Kidney (tissue), 14 donors: ENCODE data around the gene IQSEC1. TPM values are rescaled to one million over a fixed set of nuclear protein-coding genes. Genes with fewer than 3 reads are reported as not detected.

Experiments used
- DNase-seq, 5 donors: peaks; one replicate each; pipeline ENCODE4 v3.0.0-alpha.2; 2013 to 2020
- FAIRE-seq: peaks from 2 replicates; lab custom pipeline; 2012; peaks lifted over from hg19 to GRCh38; lab: Jason Lieb, UNC
- H3K27ac ChIP-seq, 2 donors: one replicate each; pipeline ENCODE4 v1.7.0; 2013; ENCODE audit warnings: low read depth in 2 of 2, low read length in 2 of 2, inconsistent platforms in 1 of 2
- H3K27me3 ChIP-seq: one replicate; pipeline ENCODE4 v1.7.1; 2013; ENCODE audit warnings: low read length, inconsistent platforms; ENCODE audit not compliant: control insufficient read depth, insufficient read depth
- H3K36me3 ChIP-seq, 3 donors: one replicate each; pipeline versions ENCODE4 v1.7.0 to v1.7.1; 2013; ENCODE audit warnings: low read length in 3 of 3, control low read depth in 1 of 3, inconsistent platforms in 1 of 3; ENCODE audit not compliant: insufficient read depth in 3 of 3, control insufficient read depth in 2 of 3
- H3K4me1 ChIP-seq, 3 donors: one replicate each; pipeline versions ENCODE4 v1.7.0 to v1.7.1; 2013; ENCODE audit warnings: low read length in 3 of 3, inconsistent platforms in 1 of 3, low read depth in 1 of 3; ENCODE audit not compliant: control insufficient read depth in 2 of 3, insufficient read depth in 2 of 3
- H3K4me3 ChIP-seq, 3 donors: one replicate each; pipeline versions ENCODE4 v1.7.0 to v1.8.1; 2013; ENCODE audit warnings: low read length in 3 of 3, control low read depth in 1 of 3, inconsistent platforms in 1 of 3
- H3K9ac ChIP-seq, 3 donors: one replicate each; pipeline versions ENCODE4 v1.7.0 to v1.7.1; 2013; ENCODE audit warnings: low read length in 3 of 3, control low read depth in 1 of 3, inconsistent platforms in 1 of 3
- H3K9me3 ChIP-seq, 3 donors: one replicate each; pipeline versions ENCODE4 v1.7.0 to v1.7.1; 2013; ENCODE audit warnings: low read length in 3 of 3, control low read depth in 1 of 3, inconsistent platforms in 1 of 3; ENCODE audit not compliant: control insufficient read depth in 2 of 3, insufficient read depth in 1 of 3
- intact Hi-C: fragments of 100-400 bp; cut with DNase I; formaldehyde crosslinking; loops from one replicate; pipeline ENCODE4 v1.11.1; 2022
- polyA plus RNA-seq: library from polyadenylated mRNA; stranded (reverse); fragments of 350-450 nt; fragmentation: Illumina TruSeq; extraction: RNeasy Lipid Tissue Mini Kit (QIAGEN cat#74804); gene quantifications from one replicate; pipeline ENCODE4 v1.2.3, GENCODE V29; 2014; ENCODE audit warnings: low read depth, low replicate concordance; ENCODE audit not compliant: insufficient read depth
- total RNA-seq: library from RNA; stranded (reverse); fragmentation: NEBNext Ultra II Directional; extraction: Animal tissue kit (Norgen Biotek cat#: 25700); gene quantifications from one replicate; pipeline ENCODE4 v1.2.1, GENCODE V29; 2021
- TF ChIP-seq, protein P1 (sequence below): IDR thresholded peaks from 3 replicates; pipeline ENCODE4 v1.5.1; 2012; ENCODE audit warnings: mild to moderate bottlenecking, moderate library complexity, borderline replicate concordance; ENCODE audit not compliant: insufficient read depth; ENCODE audit errors: extremely low read depth
- donor health status: control.
- donor health status: control.
- donor health status: control.
- donor health status: control.
- donor health status: control.
- donor health status: DM: yes; HTN: yes; CAD: no.
- donor health status: Normal renal cell carcinoma (clear cell type).

IQSEC1 gene
- total and polyA plus RNA-seq, 2 donors from 2014 or later: 15.1 to 45.7 TPM

DNA sequence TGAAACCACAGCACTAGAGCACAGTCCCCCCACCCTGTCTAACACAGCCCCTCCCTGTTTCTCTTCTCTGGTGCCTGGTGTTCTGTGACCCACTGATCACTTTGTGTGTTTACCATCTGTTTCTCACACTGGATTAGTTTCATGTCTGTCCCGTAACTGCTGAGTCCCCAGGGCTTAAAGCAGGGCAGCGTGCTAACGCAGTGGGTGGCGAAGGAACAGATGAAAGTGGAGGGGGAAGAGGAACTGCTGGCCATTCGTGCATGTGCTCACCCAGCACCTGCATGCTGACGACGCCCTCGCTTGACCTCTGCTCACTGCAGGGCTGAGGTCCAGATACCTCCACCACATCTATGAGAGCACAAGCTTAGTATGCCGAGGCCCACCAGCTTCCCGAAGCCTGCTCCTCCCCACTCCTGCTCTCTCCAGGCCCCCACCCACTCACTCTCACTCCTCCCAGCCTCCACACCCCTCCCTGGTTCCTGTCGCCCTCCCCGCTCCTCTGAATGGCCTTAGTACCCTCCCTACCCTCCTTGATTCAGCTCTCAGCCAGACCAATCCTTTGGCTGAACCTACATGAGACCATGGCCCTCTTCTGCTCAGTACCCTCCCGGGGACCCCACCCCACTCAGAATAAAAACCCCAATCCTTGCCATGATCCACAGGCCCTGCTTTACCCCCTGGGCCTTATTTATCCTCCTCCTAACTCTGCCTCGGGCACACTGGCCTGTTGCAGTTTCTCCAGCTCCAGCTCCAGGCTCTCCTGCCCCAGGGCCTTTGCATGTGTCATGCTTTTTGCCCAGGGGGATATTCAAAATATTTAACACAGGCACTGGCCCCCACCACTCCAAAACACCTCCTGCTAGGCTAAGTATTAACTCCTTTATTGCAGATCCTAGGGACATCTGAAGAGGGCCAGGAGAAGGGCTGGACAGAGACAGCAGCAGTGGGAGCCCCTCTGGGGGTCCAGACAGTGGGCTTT, 15.1 kb upstream of the IQSEC1 start:
- TF ChIP-seq, protein P1, sequence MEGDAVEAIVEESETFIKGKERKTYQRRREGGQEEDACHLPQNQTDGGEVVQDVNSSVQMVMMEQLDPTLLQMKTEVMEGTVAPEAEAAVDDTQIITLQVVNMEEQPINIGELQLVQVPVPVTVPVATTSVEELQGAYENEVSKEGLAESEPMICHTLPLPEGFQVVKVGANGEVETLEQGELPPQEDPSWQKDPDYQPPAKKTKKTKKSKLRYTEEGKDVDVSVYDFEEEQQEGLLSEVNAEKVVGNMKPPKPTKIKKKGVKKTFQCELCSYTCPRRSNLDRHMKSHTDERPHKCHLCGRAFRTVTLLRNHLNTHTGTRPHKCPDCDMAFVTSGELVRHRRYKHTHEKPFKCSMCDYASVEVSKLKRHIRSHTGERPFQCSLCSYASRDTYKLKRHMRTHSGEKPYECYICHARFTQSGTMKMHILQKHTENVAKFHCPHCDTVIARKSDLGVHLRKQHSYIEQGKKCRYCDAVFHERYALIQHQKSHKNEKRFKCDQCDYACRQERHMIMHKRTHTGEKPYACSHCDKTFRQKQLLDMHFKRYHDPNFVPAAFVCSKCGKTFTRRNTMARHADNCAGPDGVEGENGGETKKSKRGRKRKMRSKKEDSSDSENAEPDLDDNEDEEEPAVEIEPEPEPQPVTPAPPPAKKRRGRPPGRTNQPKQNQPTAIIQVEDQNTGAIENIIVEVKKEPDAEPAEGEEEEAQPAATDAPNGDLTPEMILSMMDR: no peak
- DNase-seq: peak in 2 of 5 donors; percentile 60 to 63
- intact Hi-C loops: no loop called here
- Histone ChIP-seq H3K36me3 (no peaks in the 10 kb centered on the region), H3K27me3 (no peaks in the 10 kb centered on the region), H3K4me3 (no peak overlapping the region), H3K4me1 (no peaks in the 10 kb centered on the region), H3K9ac (no peak overlapping the region), H3K27ac (no peak overlapping the region), H3K9me3 (no peaks in the 10 kb centered on the region)
- no peak for FAIRE-seq

DNA sequence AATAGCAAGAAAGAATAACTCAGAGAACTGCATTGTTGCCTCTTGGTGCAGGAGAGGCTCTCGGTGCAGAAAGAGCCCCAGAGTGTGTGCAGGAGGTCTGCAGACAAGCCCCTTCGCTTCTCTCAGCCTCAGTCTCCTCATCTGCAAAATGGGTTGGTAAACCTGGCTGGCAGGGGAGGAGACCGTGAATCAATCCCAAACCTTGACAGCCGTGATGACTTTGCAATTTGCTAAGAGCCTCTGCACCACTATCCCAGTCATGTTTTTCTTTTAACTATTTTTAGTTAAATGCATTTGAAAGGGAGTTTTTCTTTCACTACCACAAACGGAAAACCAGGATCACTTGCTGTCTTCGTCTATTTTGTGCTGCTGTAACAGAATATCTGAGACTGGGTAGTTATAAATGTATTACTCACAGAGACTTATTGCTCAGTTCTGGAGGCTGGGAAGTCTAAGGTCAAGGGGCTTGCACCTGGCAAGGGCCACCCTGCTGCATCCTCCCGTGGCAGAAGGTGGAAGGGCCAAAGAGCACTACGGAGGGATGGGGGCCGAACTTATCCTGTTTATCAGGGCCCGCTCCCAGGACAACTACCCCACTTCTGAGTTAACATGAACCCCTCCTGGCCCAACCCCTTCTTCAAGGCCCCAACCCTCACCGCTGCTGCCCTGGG, 14.2 kb upstream of the IQSEC1 start:
- H3K4me1 ChIP-seq: no peaks in the 10 kb centered on the region
- no peak overlapping the region for H3K27ac ChIP-seq
- no peaks in the 10 kb centered on the region for H3K9me3 ChIP-seq
- FAIRE-seq: no peak
- H3K36me3 ChIP-seq: no peaks in the 10 kb centered on the region
- TF ChIP-seq, protein P1: no peak
- H3K9ac ChIP-seq: no peak overlapping the region
- no peaks in the 10 kb centered on the region for H3K27me3 ChIP-seq
- DNase-seq: peak in 2 of 5 donors; percentile 45 to 54
- intact Hi-C loops: no loop called here
- H3K4me3 ChIP-seq: no peak overlapping the region

DNA sequence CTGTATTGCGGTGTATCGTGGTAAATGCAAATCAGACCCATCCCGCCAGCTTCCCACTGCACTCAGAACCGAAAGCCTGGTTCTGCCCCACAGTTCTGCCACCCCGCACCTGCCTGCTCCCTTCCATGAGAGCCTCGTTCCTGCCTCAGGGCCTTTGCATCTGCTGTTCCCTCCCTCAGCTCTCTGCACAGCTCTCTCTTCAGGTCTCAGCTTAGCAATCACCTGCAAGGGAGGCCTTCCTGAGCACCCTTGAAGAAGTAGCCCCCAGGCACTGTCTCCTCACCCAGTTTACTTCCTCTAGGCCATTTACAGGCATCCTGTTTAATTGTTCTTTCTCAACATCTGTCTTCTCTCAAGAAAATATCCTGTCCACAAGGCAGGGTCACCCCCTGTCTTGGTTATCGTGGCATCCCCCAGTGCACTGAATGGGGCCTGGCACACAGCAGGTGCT, 13.3 kb upstream of the IQSEC1 start:
- Histone ChIP-seq H3K9ac (no peak overlapping the region), H3K27me3 (no peaks in the 10 kb centered on the region), H3K4me1 (no peaks in the 10 kb centered on the region), H3K27ac (no peak overlapping the region), H3K36me3 (no peaks in the 10 kb centered on the region), H3K9me3 (no peaks in the 10 kb centered on the region), H3K4me3 (no peak overlapping the region)
- TF ChIP-seq, protein P1: no peak
- intact Hi-C loops: no loop called here
- FAIRE-seq (no peak), DNase-seq (no peak)
